ENCODE measurements around the gene PLCB1.

PLCB1 gene

GRCh38 chr20:8670893-8671215 is 538.8 kb downstream of the PLCB1 start:
- DNase-seq (ENCODE audit: low read depth) = peak; percentile 47
- TF ChIP-seq CTCF (IDR thresholded peaks at IDR 0.05; ENCODE audit: control insufficient read depth, insufficient read depth, low read depth, low read length, missing control alignments) = no peak
- H3K4me3 ChIP-seq (ENCODE audit: control insufficient read depth, low read depth, low read length) = no peak overlapping the region

GRCh38 chr20:8671370-8671961 is 539.4 kb downstream of the PLCB1 start:
- TF ChIP-seq CTCF (IDR thresholded peaks at IDR 0.05; ENCODE audit: control insufficient read depth, insufficient read depth, low read depth, low read length, missing control alignments) = no peak
- no peak overlapping the region for H3K4me3 ChIP-seq (ENCODE audit: control insufficient read depth, low read depth, low read length)
- no peak for DNase-seq (ENCODE audit: low read depth)

- TF ChIP-seq CTCF (IDR thresholded peaks at IDR 0.05; ENCODE audit: control insufficient read depth, insufficient read depth, low read depth, low read length, missing control alignments) = no peak
- no peak for DNase-seq (ENCODE audit: low read depth)
- no peak overlapping the region for H3K4me3 ChIP-seq (ENCODE audit: control insufficient read depth, low read depth, low read length)
Observed at GRCh38 chr20:8673116-8673515, 541.0 kb downstream of the PLCB1 start.

- DNase-seq (ENCODE audit: low read depth) = no peak
- no peak for TF ChIP-seq CTCF (IDR thresholded peaks at IDR 0.05; ENCODE audit: control insufficient read depth, insufficient read depth, low read depth, low read length, missing control alignments)
- H3K4me3 ChIP-seq (ENCODE audit: control insufficient read depth, low read depth, low read length) = no peak overlapping the region
Observed at GRCh38 chr20:8675896-8676295, 543.8 kb downstream of the PLCB1 start.

- no peak for TF ChIP-seq CTCF (IDR thresholded peaks at IDR 0.05; ENCODE audit: control insufficient read depth, insufficient read depth, low read depth, low read length, missing control alignments)
- DNase-seq (ENCODE audit: low read depth) = no peak
- no peak overlapping the region for H3K4me3 ChIP-seq (ENCODE audit: control insufficient read depth, low read depth, low read length)
Observed at GRCh38 chr20:8678098-8678776, 546.2 kb downstream of the PLCB1 start.

GRCh38 chr20:8689337-8689736 is 557.3 kb downstream of the PLCB1 start:
- no peak overlapping the region for H3K4me3 ChIP-seq (ENCODE audit: control insufficient read depth, low read depth, low read length)
- DNase-seq (ENCODE audit: low read depth) = no peak

More at GRCh38 chr20:8689337-8689736, 557.3 kb downstream of the PLCB1 start:
- no peak for TF ChIP-seq CTCF (IDR thresholded peaks at IDR 0.05; ENCODE audit: control insufficient read depth, insufficient read depth, low read depth, low read length, missing control alignments)

Data from AG09309 (cell line).